Lower leg skin (tissue), 3 donors: ENCODE measurements around the gene DPT.

Source experiments
- CTCF ChIP-seq, 3 donors: fragments of 450-650 bp; IDR thresholded peaks; one replicate each; pipeline ENCODE4 v1.5.1; 2016; ENCODE audit warnings: antibody characterized with exemption in 3 of 3, mild to moderate bottlenecking in 3 of 3, moderate library complexity in 2 of 3
- POLR2A ChIP-seq, 2 donors: fragments of 450-650 bp; IDR thresholded peaks; one replicate each; pipeline ENCODE4 v1.6.1; 2016 to 2017; ENCODE audit warnings: antibody characterized with exemption in 2 of 2, mild to moderate bottlenecking in 1 of 2, moderate library complexity in 1 of 2

- TF ChIP-seq CTCF (IDR thresholded peaks at IDR 0.05), result no peak
- no peak for TF ChIP-seq POLR2A (IDR thresholded peaks at IDR 0.05)
These were observed 63.0 kb downstream of the DPT start for GRCh38 chr1:168665975-168666374.
